NT2/D1 (cell line): ENCODE results near the gene CYP27A1.

Source experiments
- SUZ12 ChIP-seq: IDR thresholded peaks from 2 replicates; pipeline ENCODE4 v1.6.1; 2011; ENCODE audit not compliant: insufficient read length, insufficient read depth; ENCODE audit errors: extremely low read depth
- YY1 ChIP-seq: IDR thresholded peaks from 2 replicates; pipeline ENCODE4 v1.6.1; 2011; ENCODE audit not compliant: insufficient read length, insufficient read depth
- ZNF274 ChIP-seq: IDR thresholded peaks from 2 replicates; pipeline ENCODE4 v1.6.1; 2011; ENCODE audit warnings: mild to moderate bottlenecking, low read depth, low read length

DNA sequence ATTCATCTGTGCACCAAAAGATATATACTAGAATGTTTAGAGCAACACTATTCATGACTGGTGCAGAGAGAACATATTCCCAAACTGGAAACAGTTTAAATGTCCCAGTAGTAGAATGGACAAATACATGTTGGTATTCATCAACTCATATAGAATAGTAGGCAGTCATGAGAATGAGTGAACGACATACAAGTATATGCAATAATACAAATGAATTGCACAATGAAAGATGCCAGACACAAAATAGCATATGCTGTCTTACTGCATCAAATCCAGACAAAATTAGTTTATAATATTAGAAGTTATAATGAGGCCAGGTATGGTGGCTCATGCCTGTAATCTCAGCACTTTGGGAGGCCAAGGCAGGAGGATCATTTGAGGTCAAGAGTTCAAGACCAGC, 57.9 kb downstream of the CYP27A1 start:
- TF ChIP-seq YY1 (no peak), ZNF274 (no peak), SUZ12 (no peak)
